GM12892 (cell line): ENCODE measurements around the gene AGR2.

Experiments
- POLR2A ChIP-seq: IDR thresholded peaks from 2 replicates; pipeline ENCODE4 v1.6.1; 2011; ENCODE audit warnings: low read depth, low read length, control low read depth
- POLR2AphosphoS5 ChIP-seq: IDR thresholded peaks from 2 replicates; pipeline ENCODE4 v1.6.1; 2011; ENCODE audit warnings: low read depth, low read length, control low read depth
- TAF1 ChIP-seq: IDR thresholded peaks from 2 replicates; pipeline ENCODE4 v1.6.1; 2011; ENCODE audit warnings: low read depth, mild to moderate bottlenecking, control low read depth, low read length, borderline replicate concordance

- TF ChIP-seq POLR2AphosphoS5 (no peak), POLR2A (no peak), TAF1 (no peak)
These were observed 21.3 kb upstream of the AGR2 start for GRCh38 chr7:16826060-16826459.
